Activated B cell treated with CpG ODN at 0.5 μM for 24 hours (primary cell): ENCODE data around the gene NPFF. TPM values are rescaled to one million over a fixed set of nuclear protein-coding genes. Genes with fewer than 3 reads are reported as not detected.

Experiments
- ATAC-seq: fragments of 200-7000 bp; cut with Tn5 transposase; one replicate; pipeline ENCODE4 v1.10.0; 2021; ENCODE audit warnings: low read depth, mild to moderate bottlenecking, moderate library complexity
- CTCF ChIA-PET: fragments of 350-600 bp; sonication (Branson Sonifier 250); formaldehyde crosslinking; loops from one replicate; lab custom pipeline; 2021; ENCODE audit warnings: antibody characterized with exemption; lab: Charles Lee
- POLR2A ChIA-PET: fragments of 350-600 bp; sonication (Branson Sonifier 250); formaldehyde crosslinking; loops from one replicate; lab custom pipeline; 2021; ENCODE audit warnings: antibody characterized with exemption; lab: Charles Lee
- DNase-seq: peaks from one replicate; pipeline ENCODE4 v3.0.0; 2022
- H3K27ac Mint-ChIP-seq: one replicate; pipeline ENCODE4 v1.8.0; 2020; ENCODE audit warnings: mixed read lengths
- H3K27me3 Mint-ChIP-seq: one replicate; pipeline ENCODE4 v1.8.0; 2021; ENCODE audit warnings: mixed read lengths
- H3K36me3 Mint-ChIP-seq: one replicate; pipeline ENCODE4 v1.8.0; 2021; ENCODE audit warnings: low read depth, mixed read lengths
- H3K4me1 Mint-ChIP-seq: one replicate; pipeline ENCODE4 v1.8.0; 2021; ENCODE audit warnings: mixed read lengths
- H3K4me3 Mint-ChIP-seq: one replicate; pipeline ENCODE4 v1.8.0; 2020; ENCODE audit warnings: mild to moderate bottlenecking, mixed read lengths
- H3K9me3 Mint-ChIP-seq: one replicate; pipeline ENCODE4 v1.8.0; 2020; ENCODE audit warnings: mixed read lengths
- CTCF ChIP-seq: fragments of 200-600 bp; IDR thresholded peaks from one replicate; pipeline ENCODE4 v1.8.0; 2022; ENCODE audit warnings: antibody characterized with exemption, mild to moderate bottlenecking
- intact Hi-C: fragments of 100-400 bp; cut with micrococcal nuclease; formaldehyde crosslinking; loops from one replicate; pipeline ENCODE4 v1.15.1; 2024
- total RNA-seq: library from RNA; stranded (reverse); gene quantifications from 2 replicates; pipeline ENCODE4 v1.2.3, GENCODE V29; 2022

The NPFF gene
- total RNA-seq, 1 donor from 2014 or later = not detected

- CTCF ChIA-PET = no interaction called here
- H3K4me1 Mint-ChIP-seq = peaks cover 38% of the 10 kb centered on the region
- no peaks in the 10 kb centered on the region for H3K9me3 Mint-ChIP-seq
- POLR2A ChIA-PET = no interaction called here
- DNase-seq (no peak), ATAC-seq (no peak)
- TF ChIP-seq CTCF = no peak
- no peak overlapping the region for H3K27ac Mint-ChIP-seq
- no peaks in the 10 kb centered on the region for H3K27me3 Mint-ChIP-seq
- peaks cover 30% of the 10 kb centered on the region for H3K36me3 Mint-ChIP-seq
- peak overlapping the region; percentile 24 for H3K4me3 Mint-ChIP-seq
- intact Hi-C loops = loop anchor here (10.0 kb wide), 2 partner anchors 288 to 458 kb away; no protein-coding TSS in a partner anchor
Observed at GRCh38 chr12:53502983-53503728, 4.1 kb downstream of the NPFF start.

- TF ChIP-seq CTCF = no peak
- ChIA-PET CTCF (no interaction called here), POLR2A (interaction anchor here (2.0 kb wide), 1 partner anchor 181 kb away, joined by 20 read pairs; the partner anchor contains the start of gene AAAS)
- ATAC-seq = no peak
- intact Hi-C loops = loop anchor here (10.0 kb wide), 2 partner anchors 288 to 458 kb away; no protein-coding TSS in a partner anchor
- DNase-seq = no peak
- Mint-ChIP-seq H3K4me3 (peak overlapping the region; percentile 11), H3K9me3 (no peaks in the 10 kb centered on the region), H3K27me3 (no peaks in the 10 kb centered on the region), H3K4me1 (peaks cover 36% of the 10 kb centered on the region), H3K36me3 (peaks cover 30% of the 10 kb centered on the region), H3K27ac (no peak overlapping the region)
Observed at GRCh38 chr12:53502331-53502730, 5.0 kb downstream of the NPFF start.

GRCh38 chr12:53501615-53502181, 5.6 kb downstream of the NPFF start:
- POLR2A ChIA-PET = interaction anchor here (0.5 to 3.2 kb wide), 36 partner anchors 7 to 1464 kb away, joined by 3 to 53 read pairs (median 7); partner anchors contain the start of genes AAAS, ATP5MC2, CBX5 and CSAD
- ATAC-seq = no peak
- no peak for TF ChIP-seq CTCF
- Mint-ChIP-seq H3K4me1 (peaks cover 36% of the 10 kb centered on the region), H3K27ac (peak overlapping the region; percentile 96), H3K36me3 (peaks cover 27% of the 10 kb centered on the region), H3K27me3 (no peaks in the 10 kb centered on the region), H3K9me3 (no peaks in the 10 kb centered on the region), H3K4me3 (peak overlapping the region; percentile 92)
- intact Hi-C loops = loop anchor here (1.0 to 10.0 kb wide), 7 partner anchors 8 to 457 kb away; partner anchors contain the start of genes AAAS, ATF7 and CALCOCO1
- no peak for DNase-seq
- CTCF ChIA-PET = interaction anchor here (0.6 to 1.5 kb wide), 4 partner anchors 44 to 181 kb away, joined by 3 to 7 read pairs (median 4); partner anchors contain the start of gene AAAS

DNA sequence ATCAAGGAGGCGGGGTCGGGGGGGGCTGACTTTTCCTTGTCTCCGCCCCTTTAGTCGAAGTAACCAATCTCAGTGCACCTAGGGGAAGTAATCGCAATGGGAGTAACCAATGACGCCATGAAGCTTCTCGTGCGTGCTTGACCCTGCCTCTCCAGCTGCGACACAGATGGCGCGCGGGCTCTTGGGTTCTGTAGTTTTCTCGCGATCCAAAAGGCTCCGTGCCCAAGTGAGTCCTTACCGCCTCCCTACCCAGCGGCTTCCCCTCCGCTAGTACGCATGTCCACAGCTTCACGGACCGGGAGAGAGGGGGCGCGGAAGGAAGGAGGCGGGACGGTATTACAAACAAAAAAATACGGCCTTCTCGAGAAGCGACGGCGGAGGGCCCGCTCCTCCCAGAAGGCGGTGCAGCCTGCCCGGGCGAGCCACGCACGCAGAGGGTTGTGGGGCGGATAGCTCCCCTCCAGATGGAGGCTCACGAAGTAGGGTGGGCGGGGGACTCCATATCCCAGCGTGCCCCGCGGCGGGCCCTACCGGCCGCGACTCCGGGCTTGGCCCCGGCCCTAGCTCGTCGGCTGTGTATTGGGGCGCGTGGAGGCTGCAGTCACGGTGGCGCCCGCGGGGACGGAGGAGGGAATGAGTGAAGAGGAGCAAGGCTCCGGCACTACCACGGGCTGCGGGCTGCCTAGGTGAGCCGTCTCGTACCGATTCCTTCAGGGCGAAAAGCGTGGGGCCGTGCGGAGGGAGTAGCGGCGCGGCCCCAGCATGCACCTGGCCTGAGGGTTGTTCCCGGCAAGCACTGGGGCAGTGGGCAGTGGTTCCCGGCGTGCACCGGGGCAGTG, 6.3 kb downstream of the NPFF start, which contains the start of gene TARBP2:
TSS of gene TARBP2 (plus strand) at position 508 of the 839 bp plus-strand sequence. CDS start at position 634, 126 bp downstream.
- no peak for TF ChIP-seq CTCF
- intact Hi-C loops = loop anchor here (1.0 to 10.0 kb wide), 12 partner anchors 8 to 456 kb away; partner anchors contain the start of genes AAAS, ATF7, CALCOCO1 and CSAD
- POLR2A ChIA-PET = interaction anchor here (0.5 to 3.2 kb wide), 44 partner anchors 7 to 1463 kb away, joined by 3 to 53 read pairs (median 6); partner anchors contain the start of genes AAAS, ATP5MC2, CBX5 and CSAD
- H3K4me1 Mint-ChIP-seq = peaks cover 36% of the 10 kb centered on the region
- ATAC-seq = peak; percentile 81
- CTCF ChIA-PET = interaction anchor here (0.6 to 1.5 kb wide), 5 partner anchors 8 to 180 kb away, joined by 3 to 7 read pairs (median 3); partner anchors contain the start of gene AAAS
- no peaks in the 10 kb centered on the region for H3K9me3 Mint-ChIP-seq
- no peaks in the 10 kb centered on the region for H3K27me3 Mint-ChIP-seq
- peak within 1 kb of the TSS; percentile 96 for H3K27ac Mint-ChIP-seq
- peak; percentile 94 for DNase-seq
- H3K4me3 Mint-ChIP-seq = peak within 1 kb of the TSS; percentile 92
- peaks cover 22% of the 10 kb centered on the region for H3K36me3 Mint-ChIP-seq
